SK-N-SH (cell line): ENCODE results near the gene PKP2.

Source experiments
- CTCF ChIP-seq: fragments of 200-600 bp; sonication (generic); IDR thresholded peaks from 2 replicates; pipeline ENCODE4 v1.6.1; 2017; ENCODE audit warnings: antibody characterized with exemption, mild to moderate bottlenecking, moderate library complexity
- ELF1 ChIP-seq: IDR thresholded peaks from 2 replicates; pipeline ENCODE4 v1.4.0; 2012
- EP300 ChIP-seq, 2 experiments: IDR thresholded peaks; 2 replicates each; pipeline versions ENCODE4 v1.4.0 to v1.6.1; 2012; ENCODE audit warnings: borderline replicate concordance in 1 of 2, low read depth in 1 of 2, low read length in 1 of 2
- MAX ChIP-seq: IDR thresholded peaks from 2 replicates; pipeline ENCODE4 v1.4.0; 2012; ENCODE audit warnings: low read depth
- NFIC ChIP-seq: IDR thresholded peaks from 2 replicates; pipeline ENCODE4 v1.4.0; 2012; ENCODE audit warnings: borderline replicate concordance
- NRF1 ChIP-seq: IDR thresholded peaks from 2 replicates; pipeline ENCODE4 v1.6.1; 2012; ENCODE audit warnings: low read depth, mild to moderate bottlenecking, low read length
- RAD21 ChIP-seq: IDR thresholded peaks from 2 replicates; pipeline ENCODE4 v1.6.1; 2012; ENCODE audit warnings: mild to moderate bottlenecking, low read length
- TAF1 ChIP-seq: IDR thresholded peaks from 2 replicates; pipeline ENCODE4 v1.6.1; 2012; ENCODE audit warnings: low read depth, mild to moderate bottlenecking, low read length, moderate library complexity, borderline replicate concordance
- ZBTB33 ChIP-seq: IDR thresholded peaks from 2 replicates; pipeline ENCODE4 v1.4.0; 2012; ENCODE audit warnings: low read depth, borderline replicate concordance

GRCh38 chr12:32777159-32777558, 119.4 kb downstream of the PKP2 start:
- TF ChIP-seq CTCF, result no peak
- TF ChIP-seq EP300 (IDR thresholded peaks at IDR 0.05; ENCODE audit: borderline replicate concordance in 1 of 2, low read depth in 1 of 2, low read length in 1 of 2), result no peak
- TF ChIP-seq TAF1, result no peak
- no peak for TF ChIP-seq ELF1
- TF ChIP-seq ZBTB33, result no peak
- no peak for TF ChIP-seq NRF1
- TF ChIP-seq RAD21, result no peak
- TF ChIP-seq MAX, result no peak
- TF ChIP-seq NFIC, result no peak
